ENCODE measurements around the gene CNTN5. TPM values are rescaled to one million over a fixed set of nuclear protein-coding genes. Genes with fewer than 3 reads are reported as not detected.

CNTN5 gene
- total RNA-seq, 4 donors from 2014 or later, result 0.16 TPM; not detected in 3

DNA sequence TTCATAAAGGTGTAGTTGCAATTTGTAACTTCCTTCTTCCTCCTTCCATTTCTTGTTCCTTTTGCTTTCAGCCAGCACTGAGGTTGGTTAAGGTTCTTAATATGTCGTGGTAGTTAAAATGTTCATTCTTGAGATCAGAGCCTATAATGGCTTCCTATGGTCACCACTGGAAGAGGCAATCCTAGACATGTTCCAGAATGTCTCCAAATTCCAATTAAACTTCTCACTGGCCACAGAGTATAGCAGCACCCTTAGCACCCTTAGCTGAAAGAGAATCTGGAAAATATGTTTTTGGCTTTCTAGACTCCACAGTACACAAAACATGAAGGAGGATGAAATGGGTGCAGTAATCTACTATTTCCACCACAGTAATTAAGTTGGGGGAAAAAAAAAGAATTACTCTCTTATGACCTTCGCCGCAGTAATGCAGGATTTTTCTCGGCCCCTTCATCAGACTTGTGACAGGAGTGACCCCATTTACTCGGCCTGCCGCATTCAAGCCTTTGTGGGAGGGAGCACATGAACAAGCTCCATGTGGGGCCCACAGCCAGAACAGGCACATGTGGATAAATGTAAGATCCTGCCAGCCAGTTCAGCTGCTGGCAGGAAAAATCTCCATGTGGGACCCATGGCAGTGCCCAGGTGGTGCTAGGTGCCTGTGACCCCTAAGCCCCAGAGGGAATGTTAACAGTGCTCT, 1317.5 kb downstream of the CNTN5 start:
- intact Hi-C loops (cut with DNase I; ENCODE audit: low total_unique reads), result no loop called here
- ATAC-seq (no peak), DNase-seq (no peak)
- Histone ChIP-seq H3K27me3 (no peaks in the 10 kb centered on the region), H3K4me3 (no peak overlapping the region), H3K27ac (no peak overlapping the region), H3K9me3 (no peaks in the 10 kb centered on the region), H3K4me1 (no peaks in the 10 kb centered on the region), H3K36me3 (no peaks in the 10 kb centered on the region)
- in situ Hi-C loops (cut with MboI; ENCODE audit: low sequenced_read_pairs in 4 of 4), result no loop called here
- TF ChIP-seq CTCF (IDR thresholded peaks at IDR 0.05 in 4 of 5, conservative IDR thresholded peaks at IDR 0.05 in 1 of 5) (no peak), POLR2A (IDR thresholded peaks at IDR 0.05) (no peak)

- H3K36me3 ChIP-seq, result no peaks in the 10 kb centered on the region
- H3K27ac ChIP-seq, result no peak overlapping the region
- in situ Hi-C loops (cut with MboI; ENCODE audit: low sequenced_read_pairs in 4 of 4) (no loop called here), intact Hi-C loops (cut with DNase I; ENCODE audit: low total_unique reads) (no loop called here)
- ATAC-seq, result no peak
- no peaks in the 10 kb centered on the region for H3K4me1 ChIP-seq
- TF ChIP-seq CTCF (IDR thresholded peaks at IDR 0.05 in 4 of 5, conservative IDR thresholded peaks at IDR 0.05 in 1 of 5), result no peak
- TF ChIP-seq POLR2A (IDR thresholded peaks at IDR 0.05), result no peak
- no peak for DNase-seq
- H3K9me3 ChIP-seq, result no peaks in the 10 kb centered on the region
- no peak overlapping the region for H3K4me3 ChIP-seq
- H3K27me3 ChIP-seq, result no peaks in the 10 kb centered on the region
Observed at GRCh38 chr11:100340466-100341319, 1319.9 kb downstream of the CNTN5 start.

DNA sequence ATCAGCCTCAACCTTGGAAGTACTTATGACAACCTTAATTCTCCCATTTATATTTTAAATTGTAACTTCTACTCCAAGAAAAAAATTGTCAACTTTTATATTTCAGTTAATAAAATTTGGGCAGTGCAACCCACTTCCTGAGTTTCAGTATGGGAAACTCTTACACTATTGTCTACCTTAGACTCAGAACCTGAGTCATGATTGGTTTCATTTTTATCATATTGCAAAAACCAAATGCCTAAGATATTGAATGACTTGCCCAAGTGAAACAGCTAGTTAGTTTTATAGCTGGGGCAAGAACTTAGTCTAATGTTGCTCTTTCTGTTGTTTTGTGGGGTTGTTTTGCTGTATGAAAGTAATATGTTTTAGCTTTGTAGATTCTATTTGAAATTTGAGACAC, 1332.3 kb downstream of the CNTN5 start:
- H3K27ac ChIP-seq, result no peak overlapping the region
- in situ Hi-C loops (cut with MboI; ENCODE audit: low sequenced_read_pairs in 4 of 4), result no loop called here
- no peak for DNase-seq
- intact Hi-C loops (cut with DNase I; ENCODE audit: low total_unique reads), result no loop called here
- no peak for ATAC-seq
- no peaks in the 10 kb centered on the region for H3K4me1 ChIP-seq
- no peak overlapping the region for H3K4me3 ChIP-seq
- H3K36me3 ChIP-seq, result no peaks in the 10 kb centered on the region
- no peaks in the 10 kb centered on the region for H3K27me3 ChIP-seq
- no peaks in the 10 kb centered on the region for H3K9me3 ChIP-seq
- TF ChIP-seq CTCF (IDR thresholded peaks at IDR 0.05 in 4 of 5, conservative IDR thresholded peaks at IDR 0.05 in 1 of 5), result no peak
- no peak for TF ChIP-seq POLR2A (IDR thresholded peaks at IDR 0.05)

DNA sequence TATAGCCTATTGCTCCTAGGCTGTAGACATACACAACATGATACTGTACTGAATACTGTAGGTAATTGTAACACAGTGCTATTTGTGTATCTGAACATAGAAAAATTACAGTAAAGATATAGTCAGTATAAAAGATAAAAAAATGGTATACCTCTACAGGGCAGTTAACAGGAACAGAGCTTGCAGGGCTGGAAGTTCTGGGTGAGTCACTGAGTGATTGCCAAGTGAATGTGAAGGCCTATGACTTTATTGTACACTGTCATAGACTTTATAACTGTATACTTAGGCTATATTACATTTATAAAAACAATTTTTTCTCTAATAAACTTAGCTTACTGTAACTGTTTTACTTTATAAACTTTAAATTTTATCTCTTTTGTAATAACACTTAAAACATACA, 1334.0 kb downstream of the CNTN5 start:
- Histone ChIP-seq H3K4me1 (no peaks in the 10 kb centered on the region), H3K27ac (no peak overlapping the region), H3K27me3 (no peaks in the 10 kb centered on the region), H3K4me3 (no peak overlapping the region), H3K9me3 (no peaks in the 10 kb centered on the region), H3K36me3 (no peaks in the 10 kb centered on the region)
- DNase-seq, result no peak
- in situ Hi-C loops (cut with MboI; ENCODE audit: low sequenced_read_pairs in 4 of 4), result no loop called here
- no peak for TF ChIP-seq CTCF (IDR thresholded peaks at IDR 0.05 in 4 of 5, conservative IDR thresholded peaks at IDR 0.05 in 1 of 5)
- no peak for TF ChIP-seq POLR2A (IDR thresholded peaks at IDR 0.05)
- no peak for ATAC-seq
- intact Hi-C loops (cut with DNase I; ENCODE audit: low total_unique reads), result no loop called here

All from gastrocnemius medialis (tissue), 4 donors.